ENCODE data around the gene PLEKHJ1.

The PLEKHJ1 gene

DNA sequence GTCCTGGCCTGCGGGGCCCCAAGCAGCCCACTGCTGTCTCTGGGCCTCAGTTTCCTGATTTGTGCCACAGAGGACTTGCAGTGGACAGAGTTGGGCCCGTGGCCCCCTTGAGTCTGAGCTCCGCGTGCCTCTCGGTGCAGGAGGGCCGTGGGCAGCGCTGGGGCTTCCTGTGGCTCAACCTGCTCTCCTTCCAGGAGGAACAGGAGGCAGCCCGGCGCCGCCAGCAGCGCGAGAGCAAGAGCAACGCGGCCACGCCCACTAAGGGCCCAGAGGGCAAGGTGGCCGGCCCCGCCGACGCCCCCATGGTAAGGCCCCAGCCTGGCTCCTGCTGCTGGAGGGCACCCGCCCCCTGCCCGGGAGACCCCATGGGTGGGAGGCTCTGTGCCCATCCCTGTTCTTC is 25.9 kb downstream of the PLEKHJ1 start:
- TF ChIP-seq, protein P1, sequence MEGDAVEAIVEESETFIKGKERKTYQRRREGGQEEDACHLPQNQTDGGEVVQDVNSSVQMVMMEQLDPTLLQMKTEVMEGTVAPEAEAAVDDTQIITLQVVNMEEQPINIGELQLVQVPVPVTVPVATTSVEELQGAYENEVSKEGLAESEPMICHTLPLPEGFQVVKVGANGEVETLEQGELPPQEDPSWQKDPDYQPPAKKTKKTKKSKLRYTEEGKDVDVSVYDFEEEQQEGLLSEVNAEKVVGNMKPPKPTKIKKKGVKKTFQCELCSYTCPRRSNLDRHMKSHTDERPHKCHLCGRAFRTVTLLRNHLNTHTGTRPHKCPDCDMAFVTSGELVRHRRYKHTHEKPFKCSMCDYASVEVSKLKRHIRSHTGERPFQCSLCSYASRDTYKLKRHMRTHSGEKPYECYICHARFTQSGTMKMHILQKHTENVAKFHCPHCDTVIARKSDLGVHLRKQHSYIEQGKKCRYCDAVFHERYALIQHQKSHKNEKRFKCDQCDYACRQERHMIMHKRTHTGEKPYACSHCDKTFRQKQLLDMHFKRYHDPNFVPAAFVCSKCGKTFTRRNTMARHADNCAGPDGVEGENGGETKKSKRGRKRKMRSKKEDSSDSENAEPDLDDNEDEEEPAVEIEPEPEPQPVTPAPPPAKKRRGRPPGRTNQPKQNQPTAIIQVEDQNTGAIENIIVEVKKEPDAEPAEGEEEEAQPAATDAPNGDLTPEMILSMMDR (IDR thresholded peaks at IDR 0.05; ENCODE audit: insufficient read depth, low read depth, low read length, missing control alignments): no peak
- no peak for DNase-seq (ENCODE audit: low read depth)
- no peak overlapping the region for H3K4me3 ChIP-seq (ENCODE audit: low read depth, low read length)

DNA sequence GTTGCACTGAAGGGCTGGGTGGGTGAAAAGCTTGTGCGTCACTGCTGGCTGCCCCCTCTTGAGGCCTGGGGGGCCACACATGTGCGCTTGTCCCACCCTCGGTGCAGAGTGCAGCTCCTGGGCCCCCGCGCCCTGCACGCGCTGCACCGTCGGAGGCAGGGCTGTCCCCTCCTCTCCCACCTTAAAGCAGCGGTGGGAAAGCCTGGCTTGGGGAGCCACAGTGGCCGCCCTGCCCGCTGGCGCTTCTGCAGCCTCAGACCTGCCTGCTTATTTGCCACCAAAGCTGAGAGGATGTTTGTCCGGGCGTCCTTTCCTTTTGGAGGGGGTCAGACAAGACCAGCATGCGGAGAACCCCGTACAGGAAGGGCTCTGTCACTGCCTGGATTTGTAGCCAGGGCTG is 26.7 kb downstream of the PLEKHJ1 start:
- TF ChIP-seq, protein P1 (IDR thresholded peaks at IDR 0.05; ENCODE audit: insufficient read depth, low read depth, low read length, missing control alignments): no peak
- H3K4me3 ChIP-seq (ENCODE audit: low read depth, low read length): no peak overlapping the region
- no peak for DNase-seq (ENCODE audit: low read depth)

DNA sequence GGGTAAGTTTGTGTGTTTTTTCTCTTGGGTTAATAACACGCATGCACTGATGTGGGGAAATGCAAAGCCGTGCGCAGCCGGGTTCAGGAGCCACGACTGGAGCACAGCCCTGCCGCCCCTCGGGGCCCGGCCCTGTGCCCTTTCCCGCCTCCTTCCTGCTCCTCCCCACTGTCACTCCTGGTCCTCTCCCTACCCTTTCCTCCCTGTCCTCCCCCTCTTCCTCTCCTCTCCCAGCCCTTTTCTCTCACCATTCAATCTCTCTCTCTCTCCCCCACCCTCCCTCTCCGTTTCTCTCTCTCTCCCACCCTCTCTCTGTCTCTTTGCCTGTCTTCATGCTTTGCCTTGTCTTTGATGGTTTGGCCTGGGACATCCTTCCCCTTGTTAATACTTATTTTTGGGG is 27.2 kb downstream of the PLEKHJ1 start:
- no peak overlapping the region for H3K4me3 ChIP-seq (ENCODE audit: low read depth, low read length)
- TF ChIP-seq, protein P1 (IDR thresholded peaks at IDR 0.05; ENCODE audit: insufficient read depth, low read depth, low read length, missing control alignments): no peak
- no peak for DNase-seq (ENCODE audit: low read depth)

GRCh38 chr19:2207991-2208860 is 27.9 kb downstream of the PLEKHJ1 start:
- no peak overlapping the region for H3K4me3 ChIP-seq (ENCODE audit: low read depth, low read length)
- TF ChIP-seq, protein P1 (IDR thresholded peaks at IDR 0.05; ENCODE audit: insufficient read depth, low read depth, low read length, missing control alignments): no peak
- DNase-seq (ENCODE audit: low read depth): peak; percentile 51

GRCh38 chr19:2207008-2207407 is 29.1 kb downstream of the PLEKHJ1 start:
- DNase-seq (ENCODE audit: low read depth): no peak
- TF ChIP-seq, protein P1 (IDR thresholded peaks at IDR 0.05; ENCODE audit: insufficient read depth, low read depth, low read length, missing control alignments): no peak

DNA sequence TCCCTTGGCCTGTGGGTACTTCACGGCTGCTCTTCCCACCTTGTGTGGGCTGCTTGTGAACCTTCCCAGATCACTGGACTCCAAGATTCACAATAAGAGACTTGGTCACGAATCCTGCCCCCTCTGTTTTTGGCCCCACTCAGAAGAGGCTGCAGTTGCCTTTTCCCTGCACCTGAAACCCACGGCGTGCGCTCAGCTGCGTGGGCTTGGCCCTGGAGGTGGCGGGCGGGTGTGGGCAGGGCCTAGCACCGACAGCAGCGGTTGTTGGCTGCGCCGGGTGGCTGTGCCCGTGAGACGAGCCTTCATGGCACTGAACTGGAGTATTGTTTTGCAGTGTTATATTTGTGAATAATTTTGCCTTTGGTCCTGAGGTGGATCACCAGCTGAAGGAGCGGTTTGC is 33.8 kb downstream of the PLEKHJ1 start:
- no peak for DNase-seq (ENCODE audit: low read depth)
- TF ChIP-seq, protein P1 (IDR thresholded peaks at IDR 0.05; ENCODE audit: insufficient read depth, low read depth, low read length, missing control alignments): no peak
- no peak overlapping the region for H3K4me3 ChIP-seq (ENCODE audit: low read depth, low read length)

More at GRCh38 chr19:2207008-2207407, 29.1 kb downstream of the PLEKHJ1 start:
- H3K4me3 ChIP-seq (ENCODE audit: low read depth, low read length): no peak overlapping the region
